ENCODE data around the gene IMPACT. TPM values are rescaled to one million over a fixed set of nuclear protein-coding genes. Genes with fewer than 3 reads are reported as not detected.

The IMPACT gene
- total RNA-seq, 1 donor from 2014 or later: 17.5 TPM

GRCh38 chr18:24502667-24503523 lies 76.4 kb downstream of the IMPACT start:
- no peak for DNase-seq
- intact Hi-C loops (cut with DNase I): no loop called here
- no peak for ATAC-seq (ENCODE audit: poor library complexity)

Other genes with a start within 250 kb of the IMPACT start
- 79.9 TPM for gene OSBPL1A, start 28.8 kb upstream of the IMPACT start, total RNA-seq
- gene HRH4, start 34.0 kb downstream of the IMPACT start, total RNA-seq: not detected

Data from Right ventricle myocardium superior (tissue), 1 donor.